Body of pancreas (tissue), 4 donors: Measurements from ENCODE around the gene TMEM123.

Experiments
- CTCF ChIP-seq, 7 experiments: fragments of 450-650 bp in 4 of 7; fragments of 200-600 bp in 3 of 7; sonication (generic) in 3 of 7; IDR thresholded peaks; one replicate each; pipeline ENCODE4 v1.5.1; 2016 to 2019; ENCODE audit warnings: antibody characterized with exemption in 7 of 7
- POLR2A ChIP-seq, 3 donors: fragments of 450-650 bp; IDR thresholded peaks; one replicate each; pipeline ENCODE4 v1.6.1; 2016; ENCODE audit warnings: antibody characterized with exemption in 3 of 3, mild to moderate bottlenecking in 2 of 3

- TF ChIP-seq CTCF (IDR thresholded peaks at IDR 0.05) (no peak), POLR2A (IDR thresholded peaks at IDR 0.05) (no peak)
Observed at GRCh38 chr11:102436976-102437375, 15.6 kb downstream of the TMEM123 start.
